ENCODE results near the gene CDCA3.
"Not testable (repeated sequence)": the region's sequence is repeated elsewhere in the genome, so short reads cannot be mapped to it uniquely, and the experiment has no call there.

The CDCA3 gene

GRCh38 chr12:6851153-6851920, at the start of gene CDCA3:
TSS of gene CDCA3 (minus strand) at chr12:6851286. CDS start at chr12:6850952, 334 bp downstream.
- peak; percentile 52 to 98 (median 88) for DNase-seq

- peak in 46 of 58 donors; percentile 9 to 82 (median 42) for DNase-seq
These were observed 48.9 kb upstream of the CDCA3 start for GRCh38 chr12:6899837-6900519.

- DNase-seq, result no peak
These were observed 48.3 kb upstream of the CDCA3 start for GRCh38 chr12:6899427-6899826.

GRCh38 chr12:6896846-6897435, 45.9 kb upstream of the CDCA3 start:
- DNase-seq, result no peak

GRCh38 chr12:6894321-6894720, 43.2 kb upstream of the CDCA3 start:
- no peak for DNase-seq

- not testable (repeated sequence) for DNase-seq
These were observed 41.6 kb upstream of the CDCA3 start for GRCh38 chr12:6892683-6893082.

GRCh38 chr12:6891646-6892001, 40.5 kb upstream of the CDCA3 start:
- DNase-seq, result no peak

GRCh38 chr12:6890789-6891645, 39.9 kb upstream of the CDCA3 start:
- DNase-seq, result peak; percentile 80 to 99 (median 96)

GRCh38 chr12:6889775-6890573, 38.9 kb upstream of the CDCA3 start:
- not testable (repeated sequence) for DNase-seq

- DNase-seq, result not testable (repeated sequence)
These were observed 37.7 kb upstream of the CDCA3 start for GRCh38 chr12:6888794-6889193.

- DNase-seq, result no peak
These were observed 37.3 kb upstream of the CDCA3 start for GRCh38 chr12:6888360-6888759.

- no peak for DNase-seq
These were observed 36.4 kb upstream of the CDCA3 start for GRCh38 chr12:6887460-6887859.

- DNase-seq, result not testable (repeated sequence)
These were observed 35.3 kb upstream of the CDCA3 start for GRCh38 chr12:6886206-6886999.

GRCh38 chr12:6884539-6884938, 33.5 kb upstream of the CDCA3 start:
- DNase-seq, result no peak

GRCh38 chr12:6883683-6884082, 32.6 kb upstream of the CDCA3 start:
- no peak for DNase-seq

- no peak for DNase-seq
These were observed 32.2 kb upstream of the CDCA3 start for GRCh38 chr12:6883252-6883651.

GRCh38 chr12:6879824-6880223, 28.7 kb upstream of the CDCA3 start:
- DNase-seq, result not testable (repeated sequence)

- DNase-seq, result not testable (repeated sequence)
These were observed 22.9 kb upstream of the CDCA3 start for GRCh38 chr12:6874015-6874368.

- peak; percentile 37 to 96 (median 88) for DNase-seq
These were observed 22.3 kb upstream of the CDCA3 start, which contains the start of gene SPSB2 for GRCh38 chr12:6873094-6874014. TSS of gene SPSB2 (minus strand) at chr12:6873303. CDS start at chr12:6872901, 402 bp downstream.

Measured in anterior cingulate cortex (tissue), 58 donors.